NCI-H2029 (cell line): ENCODE data around the gene FLT3.
"Not testable (repeated sequence)": the region's sequence is repeated elsewhere in the genome, so short reads cannot be mapped to it uniquely, and the experiment has no call there.

Experiments used
- DNase-seq: peaks from one replicate; lab custom pipeline; 2025; lab: John Stamatoyannopoulos, UW

FLT3 gene

DNA sequence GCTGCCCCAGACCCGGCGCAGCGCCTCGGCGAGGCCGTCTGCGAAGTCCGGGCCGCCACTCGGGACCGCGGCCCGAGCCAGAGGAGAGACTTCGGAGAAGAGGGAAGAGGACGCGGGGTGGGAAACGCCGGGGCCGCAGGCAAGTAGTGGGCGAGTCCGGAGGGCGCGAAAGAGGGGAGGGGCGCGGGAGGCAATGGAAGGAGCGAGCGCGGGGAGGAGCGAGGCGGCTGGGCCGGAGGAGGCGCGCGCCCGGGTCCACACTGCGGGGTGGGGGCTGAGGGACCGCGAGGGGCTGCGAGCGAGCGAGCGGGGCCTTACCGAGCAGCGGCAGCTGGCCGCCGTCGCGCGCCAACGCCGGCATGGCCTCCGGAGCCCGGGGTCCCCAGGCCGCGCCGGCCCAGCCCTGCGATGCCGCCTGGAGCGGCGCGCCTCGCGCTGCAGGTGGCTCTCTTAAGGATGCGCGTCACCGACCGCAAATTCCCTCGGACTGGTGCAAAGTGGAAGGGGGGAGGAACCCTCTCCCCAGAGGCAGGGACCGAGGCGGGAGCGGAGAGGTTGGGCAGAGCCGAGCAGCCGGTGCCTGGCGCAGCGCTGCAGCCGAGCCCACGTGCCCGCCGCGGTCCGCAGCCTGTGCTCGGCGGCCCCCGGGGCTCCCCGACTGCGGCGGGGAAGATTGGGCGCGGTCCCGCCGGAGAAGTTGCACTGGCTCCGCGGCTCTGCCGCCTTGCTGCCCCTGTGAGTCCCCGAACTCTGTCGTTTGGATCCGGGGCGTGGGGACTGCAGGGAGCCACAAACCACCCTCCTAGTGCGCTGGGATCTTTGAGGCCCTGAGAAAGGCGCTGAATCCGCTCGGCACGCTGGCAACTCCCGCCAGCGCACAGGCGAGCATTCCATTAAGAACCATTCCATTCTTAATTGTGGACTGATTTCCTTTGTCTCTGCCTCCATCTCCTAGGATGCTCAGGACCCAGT lies at the start of gene FLT3:
FLT3 (minus strand) TSS at position 427 of the 972 bp plus-strand sequence; CDS start at position 361, 66 bp downstream.
- no peak for DNase-seq

DNA sequence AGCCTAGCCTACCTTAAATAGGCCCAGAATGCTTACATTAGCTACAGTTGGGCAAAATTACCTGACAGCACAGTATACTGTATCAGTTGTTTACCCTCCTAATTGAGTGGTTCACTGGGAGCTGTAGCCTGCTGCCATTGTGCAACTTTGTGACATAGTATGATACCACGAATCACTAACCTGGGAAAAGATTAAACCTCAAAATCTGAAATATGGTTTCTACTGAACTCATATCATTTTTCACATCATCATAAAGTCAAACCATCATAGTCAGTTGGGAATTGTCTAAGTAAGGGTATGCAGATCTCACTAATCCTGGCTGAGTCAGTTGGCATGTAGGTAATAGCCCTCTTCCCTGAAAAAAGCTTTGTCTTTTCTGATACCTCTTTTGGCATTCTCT lies 47.1 kb upstream of the FLT3 start:
- no peak for DNase-seq

DNA sequence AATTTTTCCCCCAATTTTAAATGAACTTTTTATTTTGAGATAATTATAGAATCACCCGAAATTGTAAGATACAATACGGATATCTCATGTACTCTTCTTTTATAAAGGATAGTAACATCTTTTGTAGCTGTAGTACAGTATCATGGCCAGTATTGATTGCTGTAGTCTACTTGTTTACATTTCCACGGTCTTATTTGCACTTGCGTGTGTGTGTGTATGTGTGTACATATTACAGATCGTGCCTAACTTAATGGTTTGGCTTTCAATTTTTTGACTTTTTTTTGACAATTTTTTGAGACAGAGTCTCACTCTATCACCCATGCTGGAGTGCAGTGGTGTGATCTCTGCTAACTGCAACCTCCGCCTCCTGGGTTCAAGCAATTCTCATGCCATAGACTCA lies 44.7 kb upstream of the FLT3 start:
- no peak for DNase-seq

DNA sequence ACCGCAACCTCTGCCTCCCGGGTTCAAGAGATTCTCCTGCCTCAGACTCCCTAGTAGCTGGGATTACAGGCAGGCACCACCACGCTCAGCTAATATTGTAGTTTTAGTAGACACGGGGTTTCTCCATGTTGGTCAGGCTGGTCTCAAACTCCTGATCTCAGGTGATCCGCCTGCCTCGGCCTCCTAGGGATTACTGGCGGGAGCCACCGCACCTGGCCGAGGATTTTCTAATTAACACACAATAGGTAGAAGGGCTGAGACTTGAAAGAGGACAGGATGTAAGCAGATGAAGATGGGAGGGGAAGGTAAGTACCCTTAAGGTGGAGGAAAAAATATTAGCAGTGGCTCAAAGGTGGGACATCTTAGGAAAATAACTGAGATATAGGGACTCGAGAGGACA lies 41.2 kb upstream of the FLT3 start:
- DNase-seq: not testable (repeated sequence)

DNA sequence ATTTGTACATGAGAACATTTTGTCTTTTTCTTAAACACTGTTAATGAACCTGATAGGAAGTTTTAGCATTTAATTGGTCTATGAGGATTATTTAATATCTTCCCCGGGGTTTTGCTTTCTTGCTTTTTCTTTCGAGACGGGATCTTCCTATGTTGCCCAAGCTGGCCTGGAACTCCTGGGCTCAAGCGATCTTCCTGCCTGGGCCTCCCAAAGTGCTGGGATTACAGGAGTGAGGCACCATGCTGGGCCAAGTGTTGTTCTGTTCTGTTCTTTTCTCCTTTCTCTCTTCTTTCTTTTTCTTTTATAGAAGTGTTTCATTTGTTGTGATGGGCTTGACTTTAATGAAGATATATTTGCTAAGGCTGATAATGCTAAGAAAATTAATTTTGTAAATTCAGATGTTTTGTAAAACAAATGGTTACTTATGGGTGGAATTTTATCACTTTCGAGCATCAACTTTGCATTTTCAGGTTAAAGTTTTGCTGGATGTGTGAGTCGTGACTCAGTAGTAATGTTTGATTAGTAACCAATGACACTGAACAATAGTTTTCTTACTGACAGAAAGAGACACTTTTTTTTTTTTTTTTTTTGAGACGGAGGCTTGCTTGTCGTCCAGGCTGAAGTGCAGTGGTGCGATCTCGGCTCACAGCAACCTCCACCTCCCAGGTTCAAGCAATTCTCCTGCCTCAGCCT lies 40.2 kb upstream of the FLT3 start:
- DNase-seq: no peak

DNA sequence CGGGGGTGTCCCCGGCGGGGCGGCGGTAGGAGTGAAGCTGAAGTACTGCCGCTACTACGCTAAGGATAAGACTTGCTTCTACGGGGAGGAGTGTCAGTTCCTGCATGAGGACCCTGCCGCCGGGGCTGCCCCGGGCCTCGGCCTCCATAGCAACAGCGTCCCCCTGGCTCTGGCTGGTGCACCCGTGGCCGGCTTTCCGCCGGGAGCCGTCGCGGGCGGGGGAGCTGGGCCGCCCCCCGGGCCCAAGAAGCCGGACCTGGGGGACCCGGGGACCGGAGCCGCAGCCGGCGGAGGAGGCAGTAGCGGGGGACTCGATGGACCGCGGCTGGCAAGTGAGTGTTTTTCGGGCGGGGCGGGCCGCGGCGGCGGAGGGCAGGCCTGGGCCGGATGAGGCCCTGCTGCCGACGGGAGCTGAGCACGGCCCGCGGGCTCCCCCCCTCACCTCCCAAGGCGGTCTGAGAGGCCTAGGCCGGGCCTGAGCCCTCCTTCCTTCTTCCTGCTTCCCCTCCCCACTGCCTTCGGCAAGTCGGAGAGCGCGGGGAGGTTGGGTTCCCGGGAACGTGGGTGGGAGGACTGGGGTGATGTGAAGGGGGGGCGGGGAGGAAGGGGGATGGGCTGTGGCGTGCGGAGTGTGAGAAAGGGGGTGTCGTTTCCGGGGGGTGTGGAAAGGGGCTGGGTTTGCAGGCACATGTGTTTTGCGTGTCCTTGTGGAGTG lies 38.5 kb upstream of the FLT3 start:
- no peak for DNase-seq

DNA sequence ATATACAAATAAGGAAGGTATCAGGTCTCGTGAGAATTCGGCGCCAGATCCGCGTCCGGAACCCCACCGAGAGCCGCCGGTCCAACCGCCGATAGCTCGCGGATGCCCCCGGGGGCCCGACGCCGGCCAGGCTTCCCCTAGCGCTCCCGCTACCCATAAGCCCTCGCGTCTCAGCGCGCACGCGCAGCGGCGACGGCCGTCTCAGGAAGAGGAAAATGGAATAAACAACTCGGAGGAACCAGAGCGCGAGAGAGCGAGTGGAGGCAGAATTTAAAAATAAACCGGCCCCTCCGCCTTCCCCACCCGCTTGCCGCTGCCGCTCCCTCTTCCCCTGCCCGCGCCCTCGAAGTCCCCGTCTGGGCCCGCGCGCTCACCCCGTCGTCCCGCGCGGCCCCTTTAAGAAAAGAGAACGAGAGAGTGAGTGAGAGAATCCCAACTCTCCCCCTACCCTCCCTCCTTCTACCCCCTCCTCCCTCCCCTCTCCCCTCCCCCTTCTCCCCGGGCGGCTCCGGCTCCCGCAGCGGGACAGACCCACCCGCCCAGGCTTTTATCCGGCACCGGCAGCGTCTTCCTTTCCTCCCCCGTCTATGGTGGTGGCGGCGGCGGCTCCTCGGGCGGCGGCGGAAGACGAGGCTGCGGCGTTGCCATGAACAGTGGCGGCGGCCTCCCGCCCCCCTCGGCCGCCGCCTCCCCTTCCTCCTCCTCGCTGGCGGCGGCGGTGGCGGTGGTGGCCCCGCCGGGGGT lies 37.8 kb upstream of the FLT3 start, which contains the start of gene PAN3:
PAN3 (plus strand) TSS at position 534 of the 744 bp plus-strand sequence; CDS start at position 647, 113 bp downstream.
- peak; percentile 63 for DNase-seq

DNA sequence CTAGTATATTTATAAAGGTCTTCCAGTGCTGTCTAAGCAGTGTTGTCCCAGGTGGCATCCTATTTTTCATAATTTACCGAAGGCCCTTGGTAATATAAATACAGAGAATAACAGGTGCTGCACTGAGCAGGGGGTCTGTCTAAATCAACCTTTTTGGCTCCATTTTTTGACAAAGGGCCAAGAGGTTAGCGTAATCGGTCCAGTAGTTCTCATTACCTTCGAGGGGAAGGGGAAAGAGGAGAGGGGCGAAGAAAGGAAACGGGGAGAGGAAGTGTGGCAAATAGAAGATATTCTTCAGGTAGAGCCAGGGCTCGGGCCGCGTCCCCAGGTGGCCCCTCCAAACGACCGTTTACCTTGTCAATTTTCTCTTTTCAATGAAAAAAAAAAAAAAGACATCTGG lies 37.2 kb upstream of the FLT3 start:
- no peak for DNase-seq

DNA sequence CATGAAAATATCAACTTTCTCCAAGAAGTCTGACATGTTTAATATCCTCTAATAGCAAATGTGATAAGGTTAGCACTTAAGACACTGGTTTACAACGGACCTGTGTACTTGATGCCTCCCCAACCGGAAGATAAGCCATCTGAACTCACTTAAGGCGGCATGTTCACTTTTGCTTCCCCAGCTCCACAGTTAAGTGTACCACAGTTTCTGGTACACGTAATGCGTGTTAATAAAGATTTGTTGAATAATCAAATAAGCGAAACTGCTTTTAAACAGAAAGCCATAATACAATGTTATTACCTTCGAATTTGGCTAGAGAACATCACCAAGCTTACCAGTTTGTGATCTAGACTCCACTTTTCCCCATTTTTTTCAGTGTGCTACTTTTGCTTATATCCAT lies 36.5 kb upstream of the FLT3 start:
- no peak for DNase-seq

DNA sequence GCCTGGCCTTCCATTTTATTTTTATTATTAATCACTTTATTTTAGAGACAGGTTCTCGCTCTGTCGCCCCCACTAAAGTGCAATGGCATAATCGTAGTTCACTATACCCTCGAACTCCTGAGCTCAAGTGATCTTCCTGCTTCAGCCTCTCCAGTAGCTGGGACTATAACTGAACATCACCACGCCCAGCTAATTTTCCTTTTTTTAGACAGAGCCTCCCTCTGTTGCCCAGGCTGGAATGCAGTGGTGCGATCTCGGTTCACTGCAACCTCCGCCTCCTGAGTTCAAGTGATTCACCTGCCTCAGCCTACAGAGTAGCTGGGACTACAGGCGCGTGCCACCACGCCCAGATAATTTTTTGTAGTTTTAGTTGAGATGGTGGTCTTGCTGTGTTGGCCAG lies 31.3 kb upstream of the FLT3 start:
- no peak for DNase-seq

DNA sequence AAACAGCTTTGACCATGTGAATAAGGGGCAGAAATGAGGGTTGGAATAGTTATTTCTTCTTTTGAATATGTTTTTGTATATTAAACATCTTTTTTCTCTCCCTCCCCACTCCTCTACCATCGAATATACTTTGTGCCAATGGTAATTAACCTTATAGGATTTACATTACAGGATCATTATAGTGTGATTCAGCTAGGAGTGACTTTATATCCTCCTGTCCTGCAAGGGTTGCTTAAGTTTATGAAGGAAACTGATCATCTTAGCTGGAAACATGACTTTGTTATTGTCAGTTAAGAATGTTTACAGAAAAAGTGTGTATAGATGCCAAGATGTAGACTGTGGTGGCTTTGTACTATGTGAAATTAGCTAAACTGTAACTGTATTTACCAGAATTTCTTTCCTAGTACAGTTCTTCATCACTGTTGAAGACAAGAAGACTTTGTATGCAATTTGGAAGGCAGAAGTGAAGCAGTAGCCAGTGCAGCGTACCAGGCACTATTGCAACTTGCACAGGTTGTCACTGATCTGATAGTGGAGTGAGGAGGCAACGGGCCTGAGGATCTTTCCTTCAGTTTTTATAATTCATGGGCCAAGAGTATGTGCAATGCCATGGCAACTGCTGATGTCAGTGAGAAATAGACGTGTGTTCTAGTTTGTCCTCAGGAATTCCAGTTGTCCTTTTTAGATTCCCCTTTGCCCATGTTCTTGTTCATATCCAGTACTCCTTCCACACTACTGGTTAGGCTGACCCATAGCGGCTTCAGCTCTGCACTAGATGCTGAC lies 29.7 kb upstream of the FLT3 start:
- DNase-seq: no peak

DNA sequence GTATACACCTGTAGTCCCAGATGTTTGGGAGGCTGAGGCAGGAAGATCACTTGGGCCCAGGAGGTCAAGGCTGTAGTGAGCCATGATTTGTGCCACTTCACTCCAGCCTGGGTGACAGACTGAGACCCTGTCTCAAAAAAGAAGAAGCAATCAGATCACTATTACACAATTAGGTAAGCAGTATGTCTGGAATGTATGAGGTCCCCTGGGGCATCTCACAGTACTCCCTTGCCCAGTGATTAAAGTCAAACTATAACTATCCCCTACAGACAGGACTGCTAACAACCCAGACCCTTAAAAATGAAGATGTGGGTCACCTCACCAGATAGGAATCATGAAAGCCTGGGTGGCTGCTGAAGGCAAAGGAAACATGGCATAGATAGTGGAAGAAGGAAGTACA lies 28.6 kb upstream of the FLT3 start:
- no peak for DNase-seq

DNA sequence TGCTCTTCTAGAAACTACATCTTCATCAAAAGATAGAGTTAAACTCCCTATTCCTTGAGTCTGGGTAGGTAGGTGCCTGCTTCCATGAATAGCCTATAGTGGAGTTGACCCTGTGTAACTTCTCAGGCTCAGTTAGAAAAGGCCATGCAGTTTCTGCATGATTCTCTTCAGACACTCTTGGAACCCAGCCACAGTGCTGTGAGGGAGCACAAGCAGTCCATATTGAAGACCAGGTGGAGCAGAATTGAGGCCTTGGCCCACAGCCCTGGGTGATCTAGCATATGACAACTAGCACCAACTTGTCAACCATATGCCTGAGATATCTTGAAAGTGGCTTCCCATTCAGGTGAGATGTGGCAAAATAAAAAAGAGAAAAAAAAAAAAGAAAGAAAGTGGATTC lies 27.7 kb upstream of the FLT3 start:
- no peak for DNase-seq

DNA sequence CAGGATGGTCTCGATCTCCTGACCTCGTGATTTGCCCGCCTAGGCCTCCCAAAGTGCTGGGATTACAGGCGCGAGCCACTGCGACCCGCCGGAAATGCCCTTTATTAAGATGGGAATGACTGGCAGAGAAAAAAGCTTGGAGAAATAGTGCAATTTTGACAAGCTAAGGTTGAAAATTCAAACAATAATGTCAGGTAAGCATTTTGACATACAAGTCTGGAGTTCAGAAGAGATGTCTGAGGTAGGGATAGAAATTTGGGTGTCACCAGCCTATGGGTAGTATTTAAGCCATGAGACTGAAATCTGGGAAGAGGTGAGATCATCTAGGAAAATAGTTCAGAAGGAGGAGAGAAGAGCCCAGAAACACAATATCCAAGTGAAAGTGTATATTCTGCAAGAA lies 20.8 kb upstream of the FLT3 start:
- no peak for DNase-seq

DNA sequence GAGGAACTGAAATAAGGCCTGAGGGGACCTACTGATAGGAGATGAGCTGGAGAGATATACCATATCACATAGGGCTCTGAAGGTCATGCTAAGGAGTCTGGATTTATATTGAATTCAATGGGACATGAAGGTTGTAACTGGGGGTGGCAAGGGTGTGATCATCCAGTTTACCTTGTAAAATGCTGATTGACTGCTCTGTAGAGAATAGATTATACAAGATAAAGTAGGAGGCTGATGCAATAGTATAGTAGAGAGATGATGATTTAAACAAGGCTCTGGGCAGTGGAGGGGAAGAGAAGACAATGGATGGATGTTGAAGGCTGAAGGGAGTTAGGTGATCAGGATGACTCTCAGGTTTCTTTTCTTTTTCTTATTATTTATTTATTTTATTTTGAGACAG lies 19.9 kb upstream of the FLT3 start:
- DNase-seq: no peak

DNA sequence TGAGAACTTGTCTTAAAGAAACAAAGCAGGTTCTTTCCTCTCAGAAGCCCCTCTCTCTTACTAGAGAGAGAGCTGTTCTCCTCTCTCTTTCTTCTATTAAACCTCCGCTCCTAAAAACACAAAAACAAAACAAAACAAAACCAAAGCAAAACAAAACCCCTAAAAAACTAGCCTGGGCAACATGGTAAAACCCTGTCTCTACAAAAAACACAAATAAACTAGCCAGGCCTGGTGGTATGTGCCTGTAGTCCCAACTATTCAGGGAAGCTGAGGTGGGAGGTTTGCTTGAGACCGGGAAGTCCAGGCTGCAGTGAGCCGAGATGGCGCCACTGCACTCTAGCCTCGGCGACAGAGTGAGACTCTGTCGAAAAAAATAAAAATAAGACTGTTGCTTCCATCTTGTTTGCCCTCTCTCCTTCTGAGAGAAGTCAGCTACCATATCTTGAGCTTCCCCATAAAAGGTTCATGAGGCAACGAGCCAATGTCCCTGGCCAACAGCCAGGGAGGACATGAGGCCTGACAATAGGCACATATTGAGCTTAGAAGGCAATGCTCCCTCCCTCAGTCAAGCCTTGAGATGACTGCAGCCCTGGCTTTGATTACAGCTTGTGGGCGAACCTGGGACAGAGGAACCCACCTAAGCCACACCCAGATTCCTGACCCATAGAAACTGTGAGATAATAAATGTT lies 17.5 kb upstream of the FLT3 start:
- DNase-seq: no peak

DNA sequence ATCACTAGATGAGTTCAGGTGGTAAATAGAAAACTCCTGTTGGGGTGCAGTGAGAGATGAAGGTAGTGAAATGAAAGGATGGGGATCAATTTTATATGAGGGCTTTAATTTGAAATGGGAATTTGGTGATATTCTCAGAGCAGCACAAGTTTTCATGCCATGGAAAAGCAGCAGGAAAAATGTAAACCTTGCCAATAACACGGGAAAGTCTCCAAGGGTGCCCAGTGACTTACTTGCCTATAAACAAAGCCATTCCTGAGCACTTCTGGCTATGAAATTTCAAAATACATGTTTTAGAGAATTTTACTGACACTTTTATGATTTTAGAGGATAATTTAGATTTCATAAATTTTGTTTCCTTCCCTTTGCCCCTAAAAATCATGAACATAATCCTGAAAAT lies 16.4 kb upstream of the FLT3 start:
- DNase-seq: no peak

DNA sequence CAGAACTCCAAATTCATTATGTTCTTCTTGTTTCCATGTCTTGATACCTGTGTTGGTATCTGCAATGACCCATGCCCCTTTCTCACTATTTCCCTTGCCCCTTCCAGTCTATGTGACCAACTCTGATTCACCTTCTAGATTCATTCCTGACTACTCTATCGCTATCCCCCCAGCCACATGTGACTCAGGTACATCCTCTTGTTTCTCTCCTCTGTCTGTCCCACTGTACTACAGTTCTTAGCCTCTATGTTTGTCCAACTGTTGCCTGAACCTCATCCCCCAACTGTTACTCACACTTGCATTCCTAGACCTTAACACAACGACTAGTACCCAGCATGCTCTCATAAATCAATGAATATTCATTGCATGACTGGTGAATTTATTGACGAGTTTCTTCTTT lies 10.0 kb upstream of the FLT3 start:
- DNase-seq: no peak

DNA sequence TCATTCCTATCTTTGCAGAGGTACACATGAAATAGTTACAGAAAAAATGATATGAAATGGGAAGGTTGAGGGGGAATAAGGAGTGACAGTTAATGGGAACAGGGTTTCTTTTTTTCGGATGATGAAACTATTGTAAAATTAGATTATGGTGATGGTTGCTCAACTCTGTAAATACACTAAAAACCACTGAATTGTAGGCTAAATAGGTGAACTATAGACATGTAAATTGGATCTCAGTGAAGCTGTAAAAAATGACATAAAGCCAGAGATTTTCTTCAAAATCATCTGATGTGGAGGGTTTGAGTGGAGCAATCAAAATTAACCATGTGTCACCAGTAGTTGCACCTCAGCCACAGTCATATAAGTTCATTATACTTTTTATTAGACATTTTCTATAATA lies 6.6 kb upstream of the FLT3 start:
- DNase-seq: no peak

DNA sequence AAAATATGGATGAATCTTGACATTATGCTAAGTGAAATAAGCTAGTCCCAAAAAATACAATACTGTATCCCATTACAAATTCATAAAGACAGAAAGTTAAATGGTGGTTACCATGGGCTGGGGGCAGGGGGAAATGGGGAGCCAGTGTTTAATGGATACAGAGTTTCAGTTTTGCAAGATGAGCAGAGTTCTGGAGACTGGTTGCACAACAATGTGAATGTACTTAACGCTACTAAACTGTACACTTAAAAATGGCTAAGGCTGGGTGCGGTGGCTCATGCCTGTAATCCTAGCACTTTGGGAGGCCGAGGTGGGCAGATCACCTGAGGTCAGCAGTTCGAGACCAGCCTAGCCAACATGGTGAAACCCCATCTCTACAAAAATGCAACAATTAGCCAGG lies 1.5 kb upstream of the FLT3 start:
- DNase-seq: not testable (repeated sequence)
